Activated CD8-positive, alpha-beta T cell treated with anti-CD3 and anti-CD28 coated beads for 36 hours (primary cell): Measurements from ENCODE around the gene AGK. TPM values are rescaled to one million over a fixed set of nuclear protein-coding genes. Genes with fewer than 3 reads are reported as not detected.

Experiments used
- ATAC-seq: fragments of 200-7000 bp; cut with Tn5 transposase; one replicate; pipeline ENCODE4 v1.10.0; 2021; ENCODE audit warnings: mild to moderate bottlenecking, moderate library complexity
- CTCF ChIA-PET: fragments of 350-600 bp; sonication (Branson Sonifier 250); formaldehyde crosslinking; loops from one replicate; lab custom pipeline; 2021; ENCODE audit warnings: antibody characterized with exemption; lab: Charles Lee
- POLR2A ChIA-PET: fragments of 350-600 bp; sonication (Branson Sonifier 250); formaldehyde crosslinking; loops from one replicate; lab custom pipeline; 2021; ENCODE audit warnings: antibody characterized with exemption; lab: Charles Lee
- DNase-seq: peaks from one replicate; pipeline ENCODE4 v3.0.0-alpha.2; 2020
- H3K27ac Mint-ChIP-seq: one replicate; pipeline ENCODE4 v1.8.0; 2021; ENCODE audit warnings: mild to moderate bottlenecking, mixed read lengths
- H3K27me3 Mint-ChIP-seq: one replicate; pipeline ENCODE4 v1.8.0; 2021; ENCODE audit warnings: mixed read lengths
- H3K36me3 Mint-ChIP-seq: one replicate; pipeline ENCODE4 v1.8.0; 2021; ENCODE audit warnings: low read depth, mixed read lengths
- H3K4me1 Mint-ChIP-seq: one replicate; pipeline ENCODE4 v1.8.0; 2021; ENCODE audit warnings: low read depth, mixed read lengths
- H3K4me3 Mint-ChIP-seq: one replicate; pipeline ENCODE4 v1.8.0; 2021; ENCODE audit warnings: mild to moderate bottlenecking, moderate library complexity, mixed read lengths
- H3K9me3 Mint-ChIP-seq: one replicate; pipeline ENCODE4 v1.8.0; 2021; ENCODE audit warnings: mixed read lengths
- CTCF ChIP-seq: fragments of 200-600 bp; IDR thresholded peaks from one replicate; pipeline ENCODE4 v1.8.0; 2022; ENCODE audit warnings: antibody characterized with exemption, mild to moderate bottlenecking
- intact Hi-C: fragments of 100-400 bp; cut with micrococcal nuclease; formaldehyde crosslinking; loops from one replicate; pipeline ENCODE4 v1.10.0; 2022
- total RNA-seq, 2 experiments: library from RNA; stranded (reverse); gene quantifications; one replicate each; pipeline ENCODE4 v1.2.3, GENCODE V29; 2021

The AGK gene
- total RNA-seq, 2 experiments from 2014 or later, result 70.1 to 73.7 TPM

GRCh38 chr7:141649865-141650634, 98.8 kb downstream of the AGK start:
- Mint-ChIP-seq H3K4me3 (no peak overlapping the region), H3K27ac (no peak overlapping the region), H3K9me3 (no peaks in the 10 kb centered on the region), H3K36me3 (peaks cover 19% of the 10 kb centered on the region), H3K4me1 (peaks cover 6% of the 10 kb centered on the region), H3K27me3 (no peaks in the 10 kb centered on the region)
- peak; percentile 51 for DNase-seq
- intact Hi-C loops, result no loop called here
- peak; percentile 45 for ATAC-seq
- ChIA-PET CTCF (interaction anchor here (1.4 to 2.3 kb wide), 3 partner anchors 9 to 129 kb away, joined by 3 to 5 read pairs (median 3); no protein-coding TSS in a partner anchor), POLR2A (no interaction called here)
- peak; percentile 51 for TF ChIP-seq CTCF

- H3K4me1 Mint-ChIP-seq, result peaks cover 6% of the 10 kb centered on the region
- intact Hi-C loops, result no loop called here
These were observed 100.2 kb downstream of the AGK start for GRCh38 chr7:141651417-141651816.

DNA sequence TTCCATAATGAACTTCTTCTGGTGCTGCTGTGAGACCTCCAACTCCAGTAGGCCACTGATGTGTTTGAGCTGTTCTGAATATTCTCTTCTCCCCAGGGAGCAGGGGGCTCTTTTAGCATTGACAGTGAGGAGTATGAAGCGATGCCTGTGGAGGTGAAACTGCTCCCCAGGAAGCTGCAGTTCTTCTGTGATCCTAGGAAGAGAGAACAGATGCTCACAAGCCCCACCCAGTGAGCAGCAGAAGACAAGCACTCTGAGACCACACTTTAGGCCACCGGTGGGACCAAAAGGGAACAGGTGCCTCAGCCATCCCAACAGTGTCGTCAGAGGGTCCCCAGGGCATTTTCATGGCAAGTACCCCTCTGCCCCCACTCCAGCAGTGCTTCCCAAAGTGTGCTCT, 101.5 kb downstream of the AGK start:
- Mint-ChIP-seq H3K4me3 (no peak overlapping the region), H3K27me3 (no peaks in the 10 kb centered on the region), H3K9me3 (no peaks in the 10 kb centered on the region), H3K4me1 (peaks cover 6% of the 10 kb centered on the region), H3K27ac (no peak overlapping the region), H3K36me3 (peaks cover 18% of the 10 kb centered on the region)
- ChIA-PET POLR2A (no interaction called here), CTCF (interaction anchor here (1.6 to 3.5 kb wide), 3 partner anchors 55 to 119 kb away, joined by 7 to 51 read pairs (median 17); partner anchors contain the start of genes SSBP1 and WEE2)
- no peak for TF ChIP-seq CTCF
- DNase-seq (no peak), ATAC-seq (no peak)
- intact Hi-C loops, result no loop called here

More at GRCh38 chr7:141651417-141651816, 100.2 kb downstream of the AGK start:
- DNase-seq, result no peak
- ATAC-seq, result no peak
- Mint-ChIP-seq H3K9me3 (no peaks in the 10 kb centered on the region), H3K36me3 (peaks cover 18% of the 10 kb centered on the region), H3K27me3 (no peaks in the 10 kb centered on the region), H3K4me3 (no peak overlapping the region), H3K27ac (no peak overlapping the region)
- POLR2A ChIA-PET, result interaction anchor here (0.5 to 1.0 kb wide), 3 partner anchors 9 to 93 kb away, joined by 3 read pairs; no protein-coding TSS in a partner anchor
- CTCF ChIA-PET, result interaction anchor here (0.8 to 1.6 kb wide), 3 partner anchors 34 to 118 kb away, joined by 3 to 7 read pairs (median 5); no protein-coding TSS in a partner anchor
- TF ChIP-seq CTCF, result no peak

- Mint-ChIP-seq H3K36me3 (peaks cover 13% of the 10 kb centered on the region), H3K9me3 (no peaks in the 10 kb centered on the region), H3K27me3 (no peaks in the 10 kb centered on the region)
These were observed 103.3 kb downstream of the AGK start for GRCh38 chr7:141654551-141654950.

More at GRCh38 chr7:141654551-141654950, 103.3 kb downstream of the AGK start:
- TF ChIP-seq CTCF, result peak; percentile 64
- peak; percentile 93 for ATAC-seq
- H3K4me3 Mint-ChIP-seq, result no peak overlapping the region
- ChIA-PET CTCF (interaction anchor here (0.6 to 3.5 kb wide), 36 partner anchors 8 to 934 kb away, joined by 3 to 51 read pairs (median 4); partner anchors contain the start of genes DENND11, SSBP1, TAS2R3 and WEE2), POLR2A (no interaction called here)
- intact Hi-C loops, result loop anchor here (1.0 kb wide), 1 partner anchor 84 kb away; the partner anchor contains the start of gene SSBP1
- H3K4me1 Mint-ChIP-seq, result peaks cover 6% of the 10 kb centered on the region
- H3K27ac Mint-ChIP-seq, result peak overlapping the region; percentile 75
- DNase-seq, result peak; percentile 80
